ENCODE results near the gene AGBL1. TPM values are rescaled to one million over a fixed set of nuclear protein-coding genes. Genes with fewer than 3 reads are reported as not detected.

The AGBL1 gene
- total RNA-seq, 6 experiments from 2014 or later = not detected

GRCh38 chr15:86336051-86336788 is 256.5 kb downstream of the AGBL1 start:
- no peak for DNase-seq
- Mint-ChIP-seq H3K4me3 (no peak overlapping the region), H3K36me3 (ENCODE audit: low read depth) (no peaks in the 10 kb centered on the region; the same call in 1 of the 2 replicates), H3K9me3 (peaks cover 76% of the 10 kb centered on the region), H3K27ac (no peak overlapping the region), H3K4me1 (ENCODE audit: low read depth) (no peaks in the 10 kb centered on the region), H3K27me3 (ENCODE audit: insufficient read depth) (no peaks in the 10 kb centered on the region)
- TF ChIP-seq CTCF (IDR thresholded peaks at IDR 0.05) = no peak

- TF ChIP-seq CTCF (IDR thresholded peaks at IDR 0.05) = no peak
- Mint-ChIP-seq H3K9me3 (peaks cover 72% of the 10 kb centered on the region), H3K36me3 (ENCODE audit: low read depth) (no peaks in the 10 kb centered on the region; the same call in 1 of the 2 replicates), H3K27ac (no peak overlapping the region), H3K27me3 (ENCODE audit: insufficient read depth) (no peaks in the 10 kb centered on the region), H3K4me3 (no peak overlapping the region), H3K4me1 (ENCODE audit: low read depth) (no peaks in the 10 kb centered on the region)
- DNase-seq = no peak
Measured at GRCh38 chr15:86337071-86337470, 257.4 kb downstream of the AGBL1 start.

GRCh38 chr15:86347245-86347644 is 267.6 kb downstream of the AGBL1 start:
- no peak for TF ChIP-seq CTCF (IDR thresholded peaks at IDR 0.05)
- Mint-ChIP-seq H3K27me3 (ENCODE audit: insufficient read depth) (no peaks in the 10 kb centered on the region), H3K9me3 (peaks cover 44% of the 10 kb centered on the region), H3K4me3 (no peak overlapping the region), H3K27ac (no peak overlapping the region), H3K4me1 (ENCODE audit: low read depth) (no peaks in the 10 kb centered on the region), H3K36me3 (ENCODE audit: low read depth) (no peaks in the 10 kb centered on the region; the same call in 1 of the 2 replicates)
- no peak for DNase-seq

- no peaks in the 10 kb centered on the region for H3K4me1 Mint-ChIP-seq (ENCODE audit: low read depth)
Measured at GRCh38 chr15:86349565-86349964, 269.9 kb downstream of the AGBL1 start.

GRCh38 chr15:86353213-86353612 is 273.5 kb downstream of the AGBL1 start:
- Mint-ChIP-seq H3K4me3 (no peak overlapping the region), H3K4me1 (ENCODE audit: low read depth) (no peaks in the 10 kb centered on the region), H3K27me3 (ENCODE audit: insufficient read depth) (no peaks in the 10 kb centered on the region), H3K36me3 (ENCODE audit: low read depth) (no peaks in the 10 kb centered on the region), H3K9me3 (peaks cover 41% of the 10 kb centered on the region), H3K27ac (no peak overlapping the region)
- DNase-seq = no peak
- no peak for TF ChIP-seq CTCF (IDR thresholded peaks at IDR 0.05)

More at GRCh38 chr15:86349565-86349964, 269.9 kb downstream of the AGBL1 start:
- DNase-seq = no peak
- TF ChIP-seq CTCF (IDR thresholded peaks at IDR 0.05) = no peak
- no peaks in the 10 kb centered on the region; the same call in 1 of the 2 replicates for H3K36me3 Mint-ChIP-seq (ENCODE audit: low read depth)
- no peak overlapping the region for H3K4me3 Mint-ChIP-seq
- no peak overlapping the region for H3K27ac Mint-ChIP-seq
- H3K9me3 Mint-ChIP-seq = peaks cover 48% of the 10 kb centered on the region
- H3K27me3 Mint-ChIP-seq (ENCODE audit: insufficient read depth) = no peaks in the 10 kb centered on the region

Data from HFFc6 (cell line).